ENCODE results near the gene OCIAD1. TPM values are rescaled to one million over a fixed set of nuclear protein-coding genes. Genes with fewer than 3 reads are reported as not detected.
"Not testable (repeated sequence)": the region's sequence is repeated elsewhere in the genome, so short reads cannot be mapped to it uniquely, and the experiment has no call there.

Gene OCIAD1
- total RNA-seq, 2 donors from 2014 or later: 114 to 176 TPM

GRCh38 chr4:48844843-48845242, 14.0 kb downstream of the OCIAD1 start:
- intact Hi-C loops (cut with DNase I): no loop called here
- no peak for TF ChIP-seq CTCF (IDR thresholded peaks at IDR 0.05)
- no peak for TF ChIP-seq POLR2AphosphoS5 (IDR thresholded peaks at IDR 0.05)
- TF ChIP-seq POLR2A (IDR thresholded peaks at IDR 0.05): no peak
- 50% methylated on average over 2 of the region's 2 CpGs for WGBS

GRCh38 chr4:48848799-48849198, 17.9 kb downstream of the OCIAD1 start:
- H3K9me3 ChIP-seq; DNase-seq (ENCODE audit: low spot score); H3K4me3 ChIP-seq; intact Hi-C loops (cut with DNase I); H3K27ac ChIP-seq; H3K4me1 ChIP-seq (replicated peaks); H3K36me3 ChIP-seq; H3K27me3 ChIP-seq (replicated peaks; ENCODE audit: insufficient read depth): not testable (repeated sequence)
- WGBS: 93% methylated on average over 6 of the region's 6 CpGs

More at GRCh38 chr4:48844843-48845242, 14.0 kb downstream of the OCIAD1 start:
- H3K4me1 ChIP-seq (replicated peaks): no peaks in the 10 kb centered on the region
- no peaks in the 10 kb centered on the region for H3K36me3 ChIP-seq
- H3K27ac ChIP-seq: no peak overlapping the region
- no peak overlapping the region for H3K4me3 ChIP-seq
- H3K9me3 ChIP-seq: no peaks in the 10 kb centered on the region
- H3K27me3 ChIP-seq (replicated peaks; ENCODE audit: insufficient read depth): no peaks in the 10 kb centered on the region
- no peak for DNase-seq (ENCODE audit: low spot score)

GRCh38 chr4:48851651-48852050, 20.8 kb downstream of the OCIAD1 start:
- intact Hi-C loops (cut with DNase I): no loop called here
- no peaks in the 10 kb centered on the region for H3K9me3 ChIP-seq
- H3K4me1 ChIP-seq (replicated peaks): no peaks in the 10 kb centered on the region
- DNase-seq (ENCODE audit: low spot score): no peak
- no peaks in the 10 kb centered on the region for H3K36me3 ChIP-seq
- no peak overlapping the region for H3K4me3 ChIP-seq
- no peaks in the 10 kb centered on the region for H3K27me3 ChIP-seq (replicated peaks; ENCODE audit: insufficient read depth)
- WGBS: 84% methylated on average over 1 of the region's 1 CpG
- no peak overlapping the region for H3K27ac ChIP-seq
- TF ChIP-seq POLR2A (IDR thresholded peaks at IDR 0.05): no peak
- TF ChIP-seq CTCF (IDR thresholded peaks at IDR 0.05): no peak
- no peak for TF ChIP-seq POLR2AphosphoS5 (IDR thresholded peaks at IDR 0.05)

GRCh38 chr4:48853604-48854394, 22.9 kb downstream of the OCIAD1 start:
- Histone ChIP-seq H3K9me3 (no peaks in the 10 kb centered on the region), H3K27ac (no peak overlapping the region), H3K4me1 (replicated peaks) (no peaks in the 10 kb centered on the region), H3K4me3 (no peak overlapping the region), H3K27me3 (replicated peaks; ENCODE audit: insufficient read depth) (no peaks in the 10 kb centered on the region), H3K36me3 (no peaks in the 10 kb centered on the region)
- no peak for DNase-seq (ENCODE audit: low spot score)
- TF ChIP-seq POLR2AphosphoS5 (IDR thresholded peaks at IDR 0.05) (no peak), CTCF (IDR thresholded peaks at IDR 0.05) (no peak), POLR2A (IDR thresholded peaks at IDR 0.05) (no peak)
- WGBS: 96% methylated on average over 4 of the region's 4 CpGs
- intact Hi-C loops (cut with DNase I): no loop called here

- DNase-seq (ENCODE audit: low spot score): no peak
- no peaks in the 10 kb centered on the region for H3K4me1 ChIP-seq (replicated peaks)
- intact Hi-C loops (cut with DNase I): no loop called here
- H3K27me3 ChIP-seq (replicated peaks; ENCODE audit: insufficient read depth): no peaks in the 10 kb centered on the region
- H3K4me3 ChIP-seq: no peak overlapping the region
- TF ChIP-seq POLR2A (IDR thresholded peaks at IDR 0.05) (no peak), POLR2AphosphoS5 (IDR thresholded peaks at IDR 0.05) (no peak), CTCF (IDR thresholded peaks at IDR 0.05) (no peak)
- WGBS: 96% methylated on average over 1 of the region's 1 CpG
- no peaks in the 10 kb centered on the region for H3K36me3 ChIP-seq
- H3K9me3 ChIP-seq: no peaks in the 10 kb centered on the region
- H3K27ac ChIP-seq: no peak overlapping the region
These were observed 23.5 kb downstream of the OCIAD1 start for GRCh38 chr4:48854395-48854683.
